EL (cell line): ENCODE measurements around the gene XRCC2.
A peak's percentile ranks its signal among the peaks of the same experiment; 100 is the strongest.

Experiments
- DNase-seq: peaks from one replicate; pipeline ENCODE4 v3.0.0-alpha.2; 2016

The XRCC2 gene

DNA sequence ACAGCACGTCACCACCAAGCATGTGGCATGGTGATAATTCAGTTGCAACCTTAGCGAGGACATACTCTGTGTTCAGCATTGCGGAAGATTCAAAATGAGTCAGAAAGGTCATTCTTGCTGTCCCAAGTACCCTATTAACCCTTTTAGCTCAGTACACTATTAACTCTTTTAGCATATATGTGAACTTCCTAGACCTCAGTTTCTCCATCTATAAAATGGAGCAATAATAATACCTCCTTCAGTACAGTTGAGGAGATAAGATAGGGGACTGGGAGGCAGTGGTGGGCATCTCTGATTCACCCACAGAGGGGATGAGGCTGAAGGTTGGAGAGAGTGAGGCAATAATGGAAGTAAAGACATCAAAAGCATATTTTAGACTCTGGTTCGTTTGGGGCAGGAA, 67.3 kb downstream of the XRCC2 start:
- no peak for DNase-seq

- DNase-seq: no peak
Observed at GRCh38 chr7:152608208-152608607, 67.7 kb downstream of the XRCC2 start.

- DNase-seq: no peak
Observed at GRCh38 chr7:152607007-152607406, 68.9 kb downstream of the XRCC2 start.

DNA sequence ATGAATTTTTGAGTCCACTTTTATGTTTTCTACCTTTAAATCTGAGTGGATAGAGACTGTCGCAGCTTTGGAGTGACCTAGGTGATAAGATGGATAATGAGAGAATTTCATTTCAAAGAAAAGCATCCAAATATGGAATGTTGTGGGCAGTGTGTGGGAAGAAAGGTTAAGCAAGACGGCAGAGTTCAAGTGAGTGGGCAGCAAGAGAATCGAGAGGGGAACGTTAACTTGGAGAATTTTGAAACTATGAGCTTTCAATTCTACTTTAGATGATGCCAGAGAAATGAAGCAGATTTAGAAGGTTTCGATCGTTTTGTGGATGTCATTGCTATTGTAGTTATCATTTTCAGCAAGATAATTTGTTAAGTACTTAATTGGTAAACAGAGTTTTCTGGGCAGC, 73.0 kb downstream of the XRCC2 start:
- peak; percentile 8 for DNase-seq

DNA sequence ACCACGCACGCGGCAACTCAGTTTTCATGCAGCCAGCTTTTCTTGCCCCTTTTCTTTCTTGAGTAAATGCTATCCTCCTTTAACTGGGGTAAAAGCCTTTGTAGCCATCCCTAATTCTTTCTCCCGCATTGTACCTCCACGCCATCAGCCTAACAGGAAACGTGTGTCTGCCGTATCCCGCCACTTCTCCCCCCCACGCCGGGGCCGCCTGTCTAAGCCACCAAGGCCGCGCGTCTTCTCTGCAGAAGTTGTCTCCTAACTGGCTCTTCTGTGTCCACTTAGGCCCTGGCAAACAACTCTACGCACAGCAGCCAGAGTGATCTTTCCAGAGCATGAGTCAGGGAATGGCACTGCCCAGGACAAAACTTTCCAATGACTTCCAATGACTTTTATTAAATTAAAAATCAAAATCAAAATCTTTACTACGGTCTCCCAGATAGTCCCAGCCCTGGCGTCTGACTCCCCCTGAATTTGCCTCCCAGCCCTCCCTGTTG, 74.6 kb downstream of the XRCC2 start:
- DNase-seq: no peak

GRCh38 chr7:152600266-152600665, 75.7 kb downstream of the XRCC2 start:
- DNase-seq: no peak

DNA sequence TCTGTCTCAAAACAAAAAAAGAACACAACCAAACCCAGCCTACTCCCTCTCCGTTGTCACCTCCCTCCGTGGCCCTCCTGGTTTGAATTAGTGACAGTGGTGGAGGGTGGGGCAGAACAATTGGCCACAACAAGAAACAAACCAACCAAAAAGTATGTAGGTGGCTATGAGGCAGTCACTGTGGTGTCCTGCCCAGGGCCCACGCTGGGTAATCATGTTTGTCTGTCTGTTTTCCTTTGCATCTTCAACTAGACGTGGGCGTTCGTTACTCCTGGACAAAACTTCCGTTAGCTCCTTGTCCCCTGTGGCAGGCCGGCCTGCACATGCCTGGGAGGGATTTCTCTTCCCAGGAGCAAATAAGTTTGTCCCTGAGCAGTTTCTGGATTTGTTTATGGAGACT, 78.4 kb downstream of the XRCC2 start:
- no peak for DNase-seq

DNA sequence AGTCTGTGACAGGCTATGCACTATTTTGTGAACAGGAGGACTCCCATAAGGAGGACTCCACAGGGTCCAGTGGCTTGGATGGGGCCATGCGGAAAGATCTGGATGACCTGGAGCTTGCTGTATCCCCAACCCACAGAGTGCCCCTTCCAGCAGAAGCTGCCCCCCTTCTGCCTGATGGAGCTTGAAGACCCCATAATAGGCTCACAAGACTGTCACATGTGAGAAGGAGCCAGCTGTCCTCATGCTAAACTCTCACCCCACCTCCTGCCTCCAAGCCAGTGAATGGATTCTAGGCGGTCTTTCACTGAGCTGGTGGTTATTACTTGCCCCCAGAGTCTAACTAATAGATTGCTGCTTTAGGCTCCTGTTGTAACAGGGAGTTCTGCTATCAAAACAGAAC, 79.1 kb downstream of the XRCC2 start:
- DNase-seq: no peak
